K562 (cell line): Measurements from ENCODE around the gene INPP5E. TPM values are rescaled to one million over a fixed set of nuclear protein-coding genes. Genes with fewer than 3 reads are reported as not detected.
A peak's percentile ranks its signal among the peaks of the same experiment; 100 is the strongest.

Experiments
- ATAC-seq: fragments of 200-7000 bp; cut with Tn5 transposase; 3 replicates; pipeline ENCODE4 v1.9.1; 2020; ENCODE audit warnings: moderate library complexity
- BruUV-seq: library from RNA; stranded (reverse); fragments of 400-500 nt; replicated peaks from 2 replicates; lab custom pipeline; 2021; lab: Mats Ljungman, UMichigan
- CTCF ChIA-PET: fragments of 300-600 bp; formaldehyde crosslinking; extraction: SDS; loops from one replicate; lab custom pipeline; 2021; ENCODE audit warnings: low intra/inter-chr PET ratio; lab: Yijun Ruan, JAX
- POLR2A ChIA-PET: fragments of 300-600, 350-650 bp; sonication (Branson Sonifier 250); formaldehyde crosslinking; extraction: SDS; loops from one replicate; lab custom pipeline; 2021; ENCODE audit warnings: antibody characterized with exemption, inconsistent platforms; lab: Yijun Ruan, JAX
- DNase-seq, 4 experiments: peaks; one replicate each; pipeline versions ENCODE4 v3.0.0 to v3.0.0-alpha.2; 2011 to 2018; ENCODE audit warnings: low spot score in 3 of 4, mixed read lengths in 3 of 4; ENCODE audit errors: extremely low read depth in 1 of 4
- FAIRE-seq: peaks from 2 replicates; lab custom pipeline; 2011; peaks lifted over from hg19 to GRCh38; lab: Jason Lieb, UNC
- H2AFZ ChIP-seq: 2 replicates; pipeline ENCODE4 v1.6.0; 2011; ENCODE audit warnings: low read depth, low read length, control low read depth, inconsistent platforms
- H3K27ac ChIP-seq: fragments of 200-600 bp; 3 replicates; pipeline ENCODE4 v1.8.0; 2011; ENCODE audit warnings: low read depth, mild to moderate bottlenecking, control low read depth, inconsistent platforms, low read length, moderate library complexity, mixed read lengths; ENCODE audit errors: extremely low read depth
- H3K27me3 ChIP-seq, 2 experiments: fragments of 300-600 bp in 1 of 2; 2 replicates in 1 of 2; 3 replicates in 1 of 2; pipeline versions ENCODE4 v1.6.0 to v1.8.0; 2011; ENCODE audit warnings: inconsistent platforms in 2 of 2, low read length in 2 of 2, mild to moderate bottlenecking in 1 of 2, mixed read lengths in 1 of 2, moderate library complexity in 1 of 2; ENCODE audit not compliant: control insufficient read depth in 2 of 2, insufficient read depth in 2 of 2
- H3K36me3 ChIP-seq: fragments of 300-600 bp; 3 replicates; pipeline ENCODE4 v1.8.0; 2011; ENCODE audit warnings: mild to moderate bottlenecking, low read length, inconsistent platforms; ENCODE audit not compliant: control insufficient read depth, insufficient read depth
- H3K4me1 ChIP-seq, 2 experiments: fragments of 200-600 bp in 1 of 2; replicated peaks in 1 of 2; 2 replicates in 1 of 2; 3 replicates in 1 of 2; pipeline versions ENCODE4 v1.5.1 to v1.8.0; 2011; ENCODE audit warnings: inconsistent platforms in 2 of 2, low read length in 2 of 2, mild to moderate bottlenecking in 1 of 2, mixed read lengths in 1 of 2, moderate library complexity in 1 of 2; ENCODE audit not compliant: control insufficient read depth in 2 of 2, insufficient read depth in 2 of 2
- H3K4me2 ChIP-seq: 2 replicates; pipeline ENCODE4 v1.6.1; 2011; ENCODE audit warnings: low read length, control low read depth, inconsistent platforms, mixed read lengths; ENCODE audit not compliant: insufficient read depth
- H3K4me3 ChIP-seq: fragments of 200-600 bp; sonication (generic), shearing (Covaris generic); 2 replicates; pipeline ENCODE4 v1.5.1; 2016; ENCODE audit warnings: control low read depth, inconsistent platforms
- H3K79me2 ChIP-seq: fragments of 200-600 bp; 3 replicates; pipeline ENCODE4 v1.8.0; 2011; ENCODE audit warnings: low read length, inconsistent platforms; ENCODE audit not compliant: control insufficient read depth, insufficient read depth
- H3K9ac ChIP-seq, 2 experiments: 2 replicates each; pipeline versions ENCODE4 v1.6.0 to v1.6.1; 2011; ENCODE audit warnings: low read depth in 2 of 2, low read length in 2 of 2, control low read depth in 1 of 2, inconsistent platforms in 1 of 2, mild to moderate bottlenecking in 1 of 2, mixed read lengths in 1 of 2; ENCODE audit not compliant: insufficient read depth in 1 of 2
- H3K9me1 ChIP-seq: one replicate; pipeline ENCODE4 v1.6.0; 2011; ENCODE audit warnings: inconsistent platforms, mild to moderate bottlenecking, low read length, moderate library complexity; ENCODE audit not compliant: control insufficient read depth, insufficient read depth
- H3K9me3 ChIP-seq: replicated peaks from 2 replicates; pipeline ENCODE4 v1.5.1; 2011; ENCODE audit warnings: low read depth, low read length, inconsistent platforms; ENCODE audit not compliant: control insufficient read depth, insufficient read depth
- H4K20me1 ChIP-seq: replicated peaks from 2 replicates; pipeline ENCODE4 v1.6.1; 2011; ENCODE audit warnings: low read length, inconsistent platforms, mixed read lengths; ENCODE audit not compliant: control insufficient read depth, insufficient read depth
- FOXJ3 ChIP-seq: sonication (generic); formaldehyde crosslinking; IDR thresholded peaks from 2 replicates; pipeline ENCODE4 v1.4.0; 2020; ENCODE audit warnings: mild to moderate bottlenecking, missing genetic modification reagents
- GTF2E2 ChIP-seq: fragments of 200-800 bp; sonication (Bioruptor generic); IDR thresholded peaks from 2 replicates; pipeline ENCODE4 v1.6.1; 2016; ENCODE audit warnings: missing genetic modification characterization, missing compliant biosample characterization
- PTBP1 ChIP-seq: fragments of 200-400 bp; formaldehyde crosslinking; IDR thresholded peaks from 2 replicates; pipeline ENCODE4 v1.6.1; 2017; ENCODE audit warnings: low read depth, low read length
- TAF1 ChIP-seq: IDR thresholded peaks from 2 replicates; pipeline ENCODE4 v1.6.1; 2011; ENCODE audit warnings: mild to moderate bottlenecking, low read length, moderate library complexity; ENCODE audit not compliant: insufficient read depth, control insufficient read depth, severe bottlenecking; ENCODE audit errors: extremely low read depth
- ZNF384 ChIP-seq: IDR thresholded peaks from 2 replicates; pipeline ENCODE4 v1.6.1; 2012; ENCODE audit warnings: low read depth, low read length, improper control_type of control experiment
- ZNF668 ChIP-seq: fragments of 250-450 bp; sonication (Bioruptor Pico); IDR thresholded peaks from 2 replicates; pipeline ENCODE4 v1.8.0; 2022; ENCODE audit warnings: mild to moderate bottlenecking, inconsistent platforms
- WGBS: fragments of 100-300 bp; shearing (Covaris generic); methylation state at CpG from one replicate; pipeline ENCODE4 v1.1.6; 2016; ENCODE audit warnings: low coverage, mixed read lengths; ENCODE audit not compliant: insufficient coverage; ENCODE audit errors: missing lambda C conversion rate; 5-methylcytosine and 5-hydroxymethylcytosine counted together
- in situ Hi-C: fragments of 300-500 bp; cut with MboI; formaldehyde crosslinking; loops from 4 replicates; pipeline ENCODE4 v1.15.0; 2018; ENCODE audit warnings: inconsistent platforms, mixed read lengths
- intact Hi-C: fragments of 100-400 bp; cut with micrococcal nuclease; formaldehyde crosslinking; loops from 2 replicates; pipeline ENCODE4 v1.14.2; 2022
- polyA plus RNA-seq, 8 experiments: library from polyadenylated mRNA; depleted of rRNA in 4 of 8; stranded (reverse) in 5 of 8; unstranded in 3 of 8; fragments of >200 nt; fragmentation: Nextera tagmentation in 2 of 8; fragmentation: Illumina TruSeq in 1 of 8; extraction: Ambion mirVana in 2 of 8; extraction: Trizol in 1 of 8; gene quantifications; 2 replicates each; pipeline versions ENCODE4 v1.2.1 to v1.2.3, GENCODE V29; 2011 to 2014; ENCODE audit warnings: inconsistent platforms in 1 of 8, missing spikeins in 1 of 8
- total RNA-seq, 7 experiments: library from RNA; depleted of rRNA in 6 of 7; stranded (reverse); fragments of >200 nt in 6 of 7; fragmentation: Illumina TruSeq in 2 of 7; extraction: Trizol in 2 of 7; gene quantifications; 2 replicates each; pipeline versions ENCODE4 v1.2.1 to v1.2.3, GENCODE V29; 2011 to 2021; ENCODE audit warnings: low replicate concordance in 1 of 7
- TF ChIP-seq, protein P1 (sequence below), 2 experiments: fragments of 200-800 bp in 1 of 2; sonication (Bioruptor generic) in 1 of 2; sonication (generic) in 1 of 2; formaldehyde crosslinking in 1 of 2; IDR thresholded peaks in 1 of 2; conservative IDR thresholded peaks in 1 of 2; 2 replicates each; pipeline versions ENCODE4 v1.5.0 to v1.6.1; 2016 to 2020; ENCODE audit warnings: missing compliant biosample characterization in 1 of 2, missing genetic modification characterization in 1 of 2, missing genetic modification reagents in 1 of 2
- TF ChIP-seq, protein P2 (sequence below): sonication (generic); formaldehyde crosslinking; IDR thresholded peaks from 2 replicates; pipeline ENCODE4 v1.8.0; 2022; ENCODE audit warnings: mild to moderate bottlenecking, missing genetic modification reagents
- TF ChIP-seq, protein P3 (sequence below), 2 experiments: fragments of 450-650 bp in 1 of 2; sonication (generic) in 1 of 2; formaldehyde crosslinking; conservative IDR thresholded peaks; 2 replicates each; pipeline versions ENCODE4 v1.4.0 to v1.8.1; 2020 to 2022; ENCODE audit warnings: mild to moderate bottlenecking in 1 of 2, missing genetic modification reagents in 1 of 2
- TF ChIP-seq, protein P4 (sequence below): fragments of 250-450 bp; sonication (Bioruptor Pico); IDR thresholded peaks from 2 replicates; pipeline ENCODE4 v1.5.0; 2020; ENCODE audit warnings: mild to moderate bottlenecking, borderline replicate concordance
- TF ChIP-seq, protein P5 (sequence below), 2 experiments: IDR thresholded peaks in 1 of 2; conservative IDR thresholded peaks in 1 of 2; 2 replicates each; pipeline ENCODE4 v1.6.1; 2016; ENCODE audit warnings: low read depth in 2 of 2, mild to moderate bottlenecking in 1 of 2, missing compliant biosample characterization in 1 of 2, missing genetic modification characterization in 1 of 2, moderate library complexity in 1 of 2

Gene INPP5E
- total and polyA plus RNA-seq, 9 of the 15 experiments (the other 6 are each of a cell fraction or from before 2014, with no cell fraction given): 0.38 to 17.4 (median 4.9) TPM

DNA sequence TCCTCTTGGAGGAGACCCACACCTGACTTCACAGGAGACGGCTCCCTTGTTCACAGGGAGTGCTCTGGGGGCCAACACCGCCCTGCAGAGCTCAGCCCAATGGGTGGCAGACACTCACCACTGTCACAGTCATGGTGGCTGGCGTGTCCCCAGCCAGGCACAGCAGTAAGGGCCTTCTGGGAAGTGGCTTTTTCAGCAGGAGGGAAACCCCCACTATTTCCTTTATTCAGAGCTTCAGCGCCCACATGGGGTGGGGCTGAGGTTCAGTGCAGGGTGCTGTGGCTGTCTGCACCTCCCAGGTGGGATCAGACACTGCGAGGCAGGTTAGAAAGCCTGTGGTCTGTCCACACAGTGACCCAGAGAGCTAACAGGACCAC, 36.1 kb downstream of the INPP5E start:
- 89% methylated on average over 5 of the region's 5 CpGs for WGBS
- H2AFZ ChIP-seq: no peak overlapping the region
- CTCF ChIA-PET: no interaction called here
- ATAC-seq: no peak
- POLR2A ChIA-PET: interaction anchor here (0.6 to 1.3 kb wide), 5 partner anchors 10 to 111 kb away, joined by 3 to 5 read pairs (median 3); partner anchors contain the start of gene DNLZ
- no peak for FAIRE-seq
- no peak overlapping the region for H3K4me3 ChIP-seq
- H3K4me1 ChIP-seq: peaks cover 5 to 51% of the 10 kb centered on the region in 2 experiments; a peak in 4 of 5 replicates
- no peaks in the 10 kb centered on the region for H3K9me1 ChIP-seq
- H4K20me1 ChIP-seq: no peaks in the 10 kb centered on the region; the same call in 1 of the 2 replicates
- BruUV-seq: no TSS peak
- no peak for DNase-seq
- H3K36me3 ChIP-seq: peaks cover 71% of the 10 kb centered on the region
- no peak overlapping the region for H3K27ac ChIP-seq
- H3K9ac ChIP-seq: peak overlapping the region in 1 of 2 experiments; percentile 8; a peak in 1 of 4 replicates
- intact Hi-C loops: no loop called here
- no peaks in the 10 kb centered on the region for H3K27me3 ChIP-seq
- H3K4me2 ChIP-seq: no peak overlapping the region
- H3K79me2 ChIP-seq: peaks cover 31% of the 10 kb centered on the region
- H3K9me3 ChIP-seq: no peaks in the 10 kb centered on the region
- in situ Hi-C loops: no loop called here
- TF ChIP-seq, protein P1, sequence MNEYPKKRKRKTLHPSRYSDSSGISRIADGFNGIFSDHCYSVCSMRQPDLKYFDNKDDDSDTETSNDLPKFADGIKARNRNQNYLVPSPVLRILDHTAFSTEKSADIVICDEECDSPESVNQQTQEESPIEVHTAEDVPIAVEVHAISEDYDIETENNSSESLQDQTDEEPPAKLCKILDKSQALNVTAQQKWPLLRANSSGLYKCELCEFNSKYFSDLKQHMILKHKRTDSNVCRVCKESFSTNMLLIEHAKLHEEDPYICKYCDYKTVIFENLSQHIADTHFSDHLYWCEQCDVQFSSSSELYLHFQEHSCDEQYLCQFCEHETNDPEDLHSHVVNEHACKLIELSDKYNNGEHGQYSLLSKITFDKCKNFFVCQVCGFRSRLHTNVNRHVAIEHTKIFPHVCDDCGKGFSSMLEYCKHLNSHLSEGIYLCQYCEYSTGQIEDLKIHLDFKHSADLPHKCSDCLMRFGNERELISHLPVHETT (CRISPR knock-in tag; conservative IDR thresholded peaks at IDR 0.05 in 1 of 2, IDR thresholded peaks at IDR 0.05 in 1 of 2): no peak
- TF ChIP-seq, protein P2, sequence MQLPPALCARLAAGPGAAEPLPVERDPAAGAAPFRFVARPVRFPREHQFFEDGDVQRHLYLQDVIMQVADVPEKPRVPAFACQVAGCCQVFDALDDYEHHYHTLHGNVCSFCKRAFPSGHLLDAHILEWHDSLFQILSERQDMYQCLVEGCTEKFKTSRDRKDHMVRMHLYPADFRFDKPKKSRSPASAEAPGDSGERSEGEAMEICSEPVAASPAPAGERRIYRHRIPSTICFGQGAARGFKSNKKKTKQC: no peak
- TF ChIP-seq PTBP1: no peak
- TF ChIP-seq, protein P3, sequence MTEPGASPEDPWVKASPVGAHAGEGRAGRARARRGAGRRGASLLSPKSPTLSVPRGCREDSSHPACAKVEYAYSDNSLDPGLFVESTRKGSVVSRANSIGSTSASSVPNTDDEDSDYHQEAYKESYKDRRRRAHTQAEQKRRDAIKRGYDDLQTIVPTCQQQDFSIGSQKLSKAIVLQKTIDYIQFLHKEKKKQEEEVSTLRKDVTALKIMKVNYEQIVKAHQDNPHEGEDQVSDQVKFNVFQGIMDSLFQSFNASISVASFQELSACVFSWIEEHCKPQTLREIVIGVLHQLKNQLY (CRISPR knock-in tag; conservative IDR thresholded peaks at IDR 0.05): no peak
- TF ChIP-seq ZNF668: no peak
- TF ChIP-seq, protein P4, sequence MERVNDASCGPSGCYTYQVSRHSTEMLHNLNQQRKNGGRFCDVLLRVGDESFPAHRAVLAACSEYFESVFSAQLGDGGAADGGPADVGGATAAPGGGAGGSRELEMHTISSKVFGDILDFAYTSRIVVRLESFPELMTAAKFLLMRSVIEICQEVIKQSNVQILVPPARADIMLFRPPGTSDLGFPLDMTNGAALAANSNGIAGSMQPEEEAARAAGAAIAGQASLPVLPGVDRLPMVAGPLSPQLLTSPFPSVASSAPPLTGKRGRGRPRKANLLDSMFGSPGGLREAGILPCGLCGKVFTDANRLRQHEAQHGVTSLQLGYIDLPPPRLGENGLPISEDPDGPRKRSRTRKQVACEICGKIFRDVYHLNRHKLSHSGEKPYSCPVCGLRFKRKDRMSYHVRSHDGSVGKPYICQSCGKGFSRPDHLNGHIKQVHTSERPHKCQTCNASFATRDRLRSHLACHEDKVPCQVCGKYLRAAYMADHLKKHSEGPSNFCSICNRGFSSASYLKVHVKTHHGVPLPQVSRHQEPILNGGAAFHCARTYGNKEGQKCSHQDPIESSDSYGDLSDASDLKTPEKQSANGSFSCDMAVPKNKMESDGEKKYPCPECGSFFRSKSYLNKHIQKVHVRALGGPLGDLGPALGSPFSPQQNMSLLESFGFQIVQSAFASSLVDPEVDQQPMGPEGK (CRISPR knock-in tag): no peak
- TF ChIP-seq GTF2E2 (tag): no peak
- TF ChIP-seq TAF1: no peak
- no peak for TF ChIP-seq ZNF384
- TF ChIP-seq, protein P5, sequence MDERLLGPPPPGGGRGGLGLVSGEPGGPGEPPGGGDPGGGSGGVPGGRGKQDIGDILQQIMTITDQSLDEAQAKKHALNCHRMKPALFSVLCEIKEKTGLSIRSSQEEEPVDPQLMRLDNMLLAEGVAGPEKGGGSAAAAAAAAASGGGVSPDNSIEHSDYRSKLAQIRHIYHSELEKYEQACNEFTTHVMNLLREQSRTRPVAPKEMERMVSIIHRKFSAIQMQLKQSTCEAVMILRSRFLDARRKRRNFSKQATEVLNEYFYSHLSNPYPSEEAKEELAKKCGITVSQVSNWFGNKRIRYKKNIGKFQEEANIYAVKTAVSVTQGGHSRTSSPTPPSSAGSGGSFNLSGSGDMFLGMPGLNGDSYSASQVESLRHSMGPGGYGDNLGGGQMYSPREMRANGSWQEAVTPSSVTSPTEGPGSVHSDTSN (CRISPR knock-in tag; IDR thresholded peaks at IDR 0.05; ENCODE audit: low read depth): no peak
- TF ChIP-seq, protein P5 (tag; conservative IDR thresholded peaks at IDR 0.05; ENCODE audit: low read depth): no peak
- TF ChIP-seq FOXJ3 (CRISPR knock-in tag): no peak
